WTC11 (cell line): ENCODE results near the gene NDUFA3. TPM values are rescaled to one million over a fixed set of nuclear protein-coding genes. Genes with fewer than 3 reads are reported as not detected.

Experiments
- CREB1 ChIP-seq: sonication (generic); formaldehyde crosslinking; IDR thresholded peaks from 2 replicates; pipeline ENCODE4 v1.8.0; 2023; ENCODE audit warnings: mild to moderate bottlenecking, missing genetic modification reagents
- ESRRA ChIP-seq: sonication (generic); formaldehyde crosslinking; IDR thresholded peaks from 2 replicates; pipeline ENCODE4 v1.8.1; 2022; ENCODE audit warnings: mild to moderate bottlenecking, missing genetic modification reagents, borderline replicate concordance
- ETV6 ChIP-seq: sonication (generic); formaldehyde crosslinking; IDR thresholded peaks from 2 replicates; pipeline ENCODE4 v1.8.1; 2022; ENCODE audit warnings: mild to moderate bottlenecking, missing genetic modification reagents
- FOXK1 ChIP-seq: sonication (generic); formaldehyde crosslinking; IDR thresholded peaks from 2 replicates; pipeline ENCODE4 v1.8.0; 2022; ENCODE audit warnings: mild to moderate bottlenecking, moderate library complexity, missing genetic modification reagents
- FOXP1 ChIP-seq: sonication (generic); formaldehyde crosslinking; IDR thresholded peaks from 2 replicates; pipeline ENCODE4 v1.8.0; 2022; ENCODE audit warnings: missing genetic modification reagents, mild to moderate bottlenecking, moderate library complexity, borderline replicate concordance
- IRF2 ChIP-seq: sonication (generic); formaldehyde crosslinking; IDR thresholded peaks from 2 replicates; pipeline ENCODE4 v1.8.0; 2022; ENCODE audit warnings: low read depth, missing genetic modification reagents, borderline replicate concordance
- JUN ChIP-seq: sonication (generic); formaldehyde crosslinking; IDR thresholded peaks from 2 replicates; pipeline ENCODE4 v1.8.0; 2023; ENCODE audit warnings: mild to moderate bottlenecking, missing genetic modification reagents
- MYBL2 ChIP-seq: sonication (generic); formaldehyde crosslinking; IDR thresholded peaks from 2 replicates; pipeline ENCODE4 v1.8.1; 2023; ENCODE audit warnings: mild to moderate bottlenecking, moderate library complexity, missing genetic modification reagents
- NFE2L1 ChIP-seq: sonication (generic); formaldehyde crosslinking; IDR thresholded peaks from 2 replicates; pipeline ENCODE4 v1.8.1; 2023; ENCODE audit warnings: missing genetic modification reagents
- NR2C2 ChIP-seq: sonication (generic); formaldehyde crosslinking; IDR thresholded peaks from 2 replicates; pipeline ENCODE4 v1.8.0; 2022; ENCODE audit warnings: mild to moderate bottlenecking, missing genetic modification reagents
- NR3C1 ChIP-seq: sonication (generic); formaldehyde crosslinking; conservative IDR thresholded peaks from 2 replicates; pipeline ENCODE4 v1.8.1; 2023; ENCODE audit warnings: low read depth, mild to moderate bottlenecking, missing genetic modification reagents
- TEAD1 ChIP-seq: sonication (generic); formaldehyde crosslinking; IDR thresholded peaks from 2 replicates; pipeline ENCODE4 v1.8.0; 2022; ENCODE audit warnings: mild to moderate bottlenecking, missing genetic modification reagents
- TEAD4 ChIP-seq: sonication (generic); formaldehyde crosslinking; IDR thresholded peaks from 2 replicates; pipeline ENCODE4 v1.8.0; 2022; ENCODE audit warnings: mild to moderate bottlenecking, missing genetic modification reagents
- TP53 ChIP-seq: sonication (generic); formaldehyde crosslinking; IDR thresholded peaks from 2 replicates; pipeline ENCODE4 v1.8.1; 2023; ENCODE audit warnings: mild to moderate bottlenecking, missing genetic modification reagents
- ZBTB21 ChIP-seq: sonication (generic); formaldehyde crosslinking; IDR thresholded peaks from 2 replicates; pipeline ENCODE4 v1.8.1; 2023; ENCODE audit warnings: mild to moderate bottlenecking, missing genetic modification reagents, borderline replicate concordance
- ZNF232 ChIP-seq: sonication (generic); formaldehyde crosslinking; IDR thresholded peaks from 2 replicates; pipeline ENCODE4 v1.8.0; 2022; ENCODE audit warnings: mild to moderate bottlenecking, missing genetic modification reagents
- total RNA-seq: library from RNA; stranded (reverse); gene quantifications from 3 replicates; pipeline ENCODE4 v1.2.3, GENCODE V29; 2021
- TF ChIP-seq, protein P1 (sequence below): sonication (generic); formaldehyde crosslinking; IDR thresholded peaks from 2 replicates; pipeline ENCODE4 v1.8.0; 2022; ENCODE audit warnings: mild to moderate bottlenecking, missing genetic modification reagents
- TF ChIP-seq, protein P2 (sequence below): sonication (generic); formaldehyde crosslinking; IDR thresholded peaks from 2 replicates; pipeline ENCODE4 v1.8.0; 2022; ENCODE audit warnings: missing genetic modification reagents
- TF ChIP-seq, protein P3 (sequence below): sonication (generic); formaldehyde crosslinking; IDR thresholded peaks from 2 replicates; pipeline ENCODE4 v1.8.0; 2022; ENCODE audit warnings: mild to moderate bottlenecking, missing genetic modification reagents
- TF ChIP-seq, protein P4 (sequence below): sonication (generic); formaldehyde crosslinking; IDR thresholded peaks from 2 replicates; pipeline ENCODE4 v1.8.1; 2023; ENCODE audit warnings: mild to moderate bottlenecking, missing genetic modification reagents, moderate library complexity
- TF ChIP-seq, protein P5 (sequence below): sonication (generic); formaldehyde crosslinking; IDR thresholded peaks from 2 replicates; pipeline ENCODE4 v1.8.0; 2023; ENCODE audit warnings: missing genetic modification reagents, mild to moderate bottlenecking, borderline replicate concordance
- TF ChIP-seq, protein P6 (sequence below): sonication (generic); formaldehyde crosslinking; IDR thresholded peaks from 2 replicates; pipeline ENCODE4 v1.8.0; 2022; ENCODE audit warnings: mild to moderate bottlenecking, missing genetic modification reagents

Gene NDUFA3
- total RNA-seq, 1 experiment from 2014 or later: 181 TPM

DNA sequence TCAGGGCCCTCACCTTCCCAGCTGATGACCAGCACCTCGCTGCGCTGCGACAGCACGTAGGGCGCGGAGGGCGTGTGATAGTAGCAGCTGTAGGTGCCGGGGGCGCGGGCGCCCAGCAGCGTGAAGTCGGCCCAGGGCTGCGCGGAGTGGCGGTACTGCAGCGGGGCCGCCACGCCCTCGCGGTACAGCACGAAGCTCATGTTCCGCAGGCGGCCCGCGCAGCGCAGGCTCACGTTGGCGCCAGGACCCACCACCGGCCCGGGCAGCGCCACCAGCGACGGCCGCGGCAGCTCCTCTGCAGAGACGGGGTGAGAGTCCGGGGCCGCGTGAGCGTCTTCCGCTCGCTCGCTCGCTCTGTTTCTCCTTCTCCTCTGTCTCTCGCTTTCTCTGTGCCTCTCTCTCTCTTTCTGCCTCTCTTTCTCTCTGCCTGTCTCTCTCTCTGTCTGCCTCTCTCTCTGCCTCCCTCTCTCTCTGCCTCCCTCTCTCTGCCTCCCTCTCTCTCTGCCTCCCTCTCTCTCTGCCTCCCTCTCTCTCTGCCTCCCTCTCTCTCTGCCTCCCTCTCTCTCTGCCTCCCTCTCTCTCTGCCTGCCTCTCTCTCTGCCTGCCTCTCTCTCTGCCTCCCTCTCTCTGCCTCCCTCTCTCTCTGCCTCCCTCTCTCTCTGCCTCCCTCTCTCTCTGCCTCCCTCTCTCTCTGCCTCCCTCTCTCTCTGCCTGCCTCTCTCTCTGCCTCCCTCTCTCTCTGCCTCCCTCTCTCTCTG is 6.6 kb upstream of the NDUFA3 start (continued):
- TF ChIP-seq ETV6 (CRISPR knock-in tag) (0 out of 2 replicates have a peak, but pooled peaks have one; percentile 38), IRF2 (CRISPR knock-in tag) (peak; percentile 42; the same call in 1 of the 2 replicates), FOXP1 (peak; percentile 93), FOXK1 (CRISPR knock-in tag) (0 out of 2 replicates have a peak, but pooled peaks have one; percentile 37), ESRRA (peak; percentile 86; the same call in 1 of the 2 replicates), ZBTB21 (CRISPR knock-in tag) (peak; percentile 62; the same call in 1 of the 2 replicates), TEAD4 (CRISPR knock-in tag) (peak; percentile 81; the same call in 1 of the 2 replicates), TEAD1 (CRISPR knock-in tag) (peak; percentile 74; the same call in 1 of the 2 replicates), NR2C2 (0 out of 2 replicates have a peak, but pooled peaks have one; percentile 24), NR3C1 (CRISPR knock-in tag) (0 out of 2 replicates have a peak, but pooled peaks have one; percentile 86), ZNF232 (CRISPR knock-in tag) (peak; percentile 81; the same call in 1 of the 2 replicates), NFE2L1 (CRISPR knock-in tag) (peak; percentile 89), CREB1 (CRISPR knock-in tag) (0 out of 2 replicates have a peak, but pooled peaks have one; percentile 73), JUN (CRISPR knock-in tag) (peak; percentile 75; the same call in 1 of the 2 replicates), TP53 (CRISPR knock-in tag) (peak; percentile 77; the same call in 1 of the 2 replicates), MYBL2 (CRISPR knock-in tag) (peak; percentile 84)
- TF ChIP-seq, protein P1, sequence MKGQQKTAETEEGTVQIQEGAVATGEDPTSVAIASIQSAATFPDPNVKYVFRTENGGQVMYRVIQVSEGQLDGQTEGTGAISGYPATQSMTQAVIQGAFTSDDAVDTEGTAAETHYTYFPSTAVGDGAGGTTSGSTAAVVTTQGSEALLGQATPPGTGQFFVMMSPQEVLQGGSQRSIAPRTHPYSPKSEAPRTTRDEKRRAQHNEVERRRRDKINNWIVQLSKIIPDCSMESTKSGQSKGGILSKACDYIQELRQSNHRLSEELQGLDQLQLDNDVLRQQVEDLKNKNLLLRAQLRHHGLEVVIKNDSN (CRISPR knock-in tag): peak; percentile 70
- TF ChIP-seq, protein P2, sequence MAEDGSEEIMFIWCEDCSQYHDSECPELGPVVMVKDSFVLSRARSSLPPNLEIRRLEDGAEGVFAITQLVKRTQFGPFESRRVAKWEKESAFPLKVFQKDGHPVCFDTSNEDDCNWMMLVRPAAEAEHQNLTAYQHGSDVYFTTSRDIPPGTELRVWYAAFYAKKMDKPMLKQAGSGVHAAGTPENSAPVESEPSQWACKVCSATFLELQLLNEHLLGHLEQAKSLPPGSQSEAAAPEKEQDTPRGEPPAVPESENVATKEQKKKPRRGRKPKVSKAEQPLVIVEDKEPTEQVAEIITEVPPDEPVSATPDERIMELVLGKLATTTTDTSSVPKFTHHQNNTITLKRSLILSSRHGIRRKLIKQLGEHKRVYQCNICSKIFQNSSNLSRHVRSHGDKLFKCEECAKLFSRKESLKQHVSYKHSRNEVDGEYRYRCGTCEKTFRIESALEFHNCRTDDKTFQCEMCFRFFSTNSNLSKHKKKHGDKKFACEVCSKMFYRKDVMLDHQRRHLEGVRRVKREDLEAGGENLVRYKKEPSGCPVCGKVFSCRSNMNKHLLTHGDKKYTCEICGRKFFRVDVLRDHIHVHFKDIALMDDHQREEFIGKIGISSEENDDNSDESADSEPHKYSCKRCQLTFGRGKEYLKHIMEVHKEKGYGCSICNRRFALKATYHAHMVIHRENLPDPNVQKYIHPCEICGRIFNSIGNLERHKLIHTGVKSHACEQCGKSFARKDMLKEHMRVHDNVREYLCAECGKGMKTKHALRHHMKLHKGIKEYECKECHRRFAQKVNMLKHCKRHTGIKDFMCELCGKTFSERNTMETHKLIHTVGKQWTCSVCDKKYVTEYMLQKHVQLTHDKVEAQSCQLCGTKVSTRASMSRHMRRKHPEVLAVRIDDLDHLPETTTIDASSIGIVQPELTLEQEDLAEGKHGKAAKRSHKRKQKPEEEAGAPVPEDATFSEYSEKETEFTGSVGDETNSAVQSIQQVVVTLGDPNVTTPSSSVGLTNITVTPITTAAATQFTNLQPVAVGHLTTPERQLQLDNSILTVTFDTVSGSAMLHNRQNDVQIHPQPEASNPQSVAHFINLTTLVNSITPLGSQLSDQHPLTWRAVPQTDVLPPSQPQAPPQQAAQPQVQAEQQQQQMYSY: peak; percentile 48; the same call in 1 of the 2 replicates
- TF ChIP-seq, protein P3, sequence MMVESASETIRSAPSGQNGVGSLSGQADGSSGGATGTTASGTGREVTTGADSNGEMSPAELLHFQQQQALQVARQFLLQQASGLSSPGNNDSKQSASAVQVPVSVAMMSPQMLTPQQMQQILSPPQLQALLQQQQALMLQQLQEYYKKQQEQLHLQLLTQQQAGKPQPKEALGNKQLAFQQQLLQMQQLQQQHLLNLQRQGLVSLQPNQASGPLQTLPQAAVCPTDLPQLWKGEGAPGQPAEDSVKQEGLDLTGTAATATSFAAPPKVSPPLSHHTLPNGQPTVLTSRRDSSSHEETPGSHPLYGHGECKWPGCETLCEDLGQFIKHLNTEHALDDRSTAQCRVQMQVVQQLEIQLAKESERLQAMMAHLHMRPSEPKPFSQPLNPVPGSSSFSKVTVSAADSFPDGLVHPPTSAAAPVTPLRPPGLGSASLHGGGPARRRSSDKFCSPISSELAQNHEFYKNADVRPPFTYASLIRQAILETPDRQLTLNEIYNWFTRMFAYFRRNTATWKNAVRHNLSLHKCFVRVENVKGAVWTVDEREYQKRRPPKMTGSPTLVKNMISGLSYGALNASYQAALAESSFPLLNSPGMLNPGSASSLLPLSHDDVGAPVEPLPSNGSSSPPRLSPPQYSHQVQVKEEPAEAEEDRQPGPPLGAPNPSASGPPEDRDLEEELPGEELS (CRISPR knock-in tag): peak; percentile 89
- TF ChIP-seq, protein P4, sequence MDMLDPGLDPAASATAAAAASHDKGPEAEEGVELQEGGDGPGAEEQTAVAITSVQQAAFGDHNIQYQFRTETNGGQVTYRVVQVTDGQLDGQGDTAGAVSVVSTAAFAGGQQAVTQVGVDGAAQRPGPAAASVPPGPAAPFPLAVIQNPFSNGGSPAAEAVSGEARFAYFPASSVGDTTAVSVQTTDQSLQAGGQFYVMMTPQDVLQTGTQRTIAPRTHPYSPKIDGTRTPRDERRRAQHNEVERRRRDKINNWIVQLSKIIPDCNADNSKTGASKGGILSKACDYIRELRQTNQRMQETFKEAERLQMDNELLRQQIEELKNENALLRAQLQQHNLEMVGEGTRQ (CRISPR knock-in tag): peak; percentile 9; the same call in 1 of the 2 replicates
- TF ChIP-seq, protein P5, sequence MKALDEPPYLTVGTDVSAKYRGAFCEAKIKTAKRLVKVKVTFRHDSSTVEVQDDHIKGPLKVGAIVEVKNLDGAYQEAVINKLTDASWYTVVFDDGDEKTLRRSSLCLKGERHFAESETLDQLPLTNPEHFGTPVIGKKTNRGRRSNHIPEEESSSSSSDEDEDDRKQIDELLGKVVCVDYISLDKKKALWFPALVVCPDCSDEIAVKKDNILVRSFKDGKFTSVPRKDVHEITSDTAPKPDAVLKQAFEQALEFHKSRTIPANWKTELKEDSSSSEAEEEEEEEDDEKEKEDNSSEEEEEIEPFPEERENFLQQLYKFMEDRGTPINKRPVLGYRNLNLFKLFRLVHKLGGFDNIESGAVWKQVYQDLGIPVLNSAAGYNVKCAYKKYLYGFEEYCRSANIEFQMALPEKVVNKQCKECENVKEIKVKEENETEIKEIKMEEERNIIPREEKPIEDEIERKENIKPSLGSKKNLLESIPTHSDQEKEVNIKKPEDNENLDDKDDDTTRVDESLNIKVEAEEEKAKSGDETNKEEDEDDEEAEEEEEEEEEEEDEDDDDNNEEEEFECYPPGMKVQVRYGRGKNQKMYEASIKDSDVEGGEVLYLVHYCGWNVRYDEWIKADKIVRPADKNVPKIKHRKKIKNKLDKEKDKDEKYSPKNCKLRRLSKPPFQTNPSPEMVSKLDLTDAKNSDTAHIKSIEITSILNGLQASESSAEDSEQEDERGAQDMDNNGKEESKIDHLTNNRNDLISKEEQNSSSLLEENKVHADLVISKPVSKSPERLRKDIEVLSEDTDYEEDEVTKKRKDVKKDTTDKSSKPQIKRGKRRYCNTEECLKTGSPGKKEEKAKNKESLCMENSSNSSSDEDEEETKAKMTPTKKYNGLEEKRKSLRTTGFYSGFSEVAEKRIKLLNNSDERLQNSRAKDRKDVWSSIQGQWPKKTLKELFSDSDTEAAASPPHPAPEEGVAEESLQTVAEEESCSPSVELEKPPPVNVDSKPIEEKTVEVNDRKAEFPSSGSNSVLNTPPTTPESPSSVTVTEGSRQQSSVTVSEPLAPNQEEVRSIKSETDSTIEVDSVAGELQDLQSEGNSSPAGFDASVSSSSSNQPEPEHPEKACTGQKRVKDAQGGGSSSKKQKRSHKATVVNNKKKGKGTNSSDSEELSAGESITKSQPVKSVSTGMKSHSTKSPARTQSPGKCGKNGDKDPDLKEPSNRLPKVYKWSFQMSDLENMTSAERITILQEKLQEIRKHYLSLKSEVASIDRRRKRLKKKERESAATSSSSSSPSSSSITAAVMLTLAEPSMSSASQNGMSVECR (CRISPR knock-in tag): peak; percentile 84; the same call in 1 of the 2 replicates
- TF ChIP-seq, protein P6, sequence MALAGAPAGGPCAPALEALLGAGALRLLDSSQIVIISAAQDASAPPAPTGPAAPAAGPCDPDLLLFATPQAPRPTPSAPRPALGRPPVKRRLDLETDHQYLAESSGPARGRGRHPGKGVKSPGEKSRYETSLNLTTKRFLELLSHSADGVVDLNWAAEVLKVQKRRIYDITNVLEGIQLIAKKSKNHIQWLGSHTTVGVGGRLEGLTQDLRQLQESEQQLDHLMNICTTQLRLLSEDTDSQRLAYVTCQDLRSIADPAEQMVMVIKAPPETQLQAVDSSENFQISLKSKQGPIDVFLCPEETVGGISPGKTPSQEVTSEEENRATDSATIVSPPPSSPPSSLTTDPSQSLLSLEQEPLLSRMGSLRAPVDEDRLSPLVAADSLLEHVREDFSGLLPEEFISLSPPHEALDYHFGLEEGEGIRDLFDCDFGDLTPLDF (CRISPR knock-in tag): peak; percentile 67; the same call in 1 of the 2 replicates
